Measurements from ENCODE around the gene TTC31.
"Not testable (repeated sequence)": the region's sequence is repeated elsewhere in the genome, so short reads cannot be mapped to it uniquely, and the experiment has no call there.

The TTC31 gene

GRCh38 chr2:74481961-74482800 is 700 bp upstream of the TTC31 start:
- TF ChIP-seq, protein P1, sequence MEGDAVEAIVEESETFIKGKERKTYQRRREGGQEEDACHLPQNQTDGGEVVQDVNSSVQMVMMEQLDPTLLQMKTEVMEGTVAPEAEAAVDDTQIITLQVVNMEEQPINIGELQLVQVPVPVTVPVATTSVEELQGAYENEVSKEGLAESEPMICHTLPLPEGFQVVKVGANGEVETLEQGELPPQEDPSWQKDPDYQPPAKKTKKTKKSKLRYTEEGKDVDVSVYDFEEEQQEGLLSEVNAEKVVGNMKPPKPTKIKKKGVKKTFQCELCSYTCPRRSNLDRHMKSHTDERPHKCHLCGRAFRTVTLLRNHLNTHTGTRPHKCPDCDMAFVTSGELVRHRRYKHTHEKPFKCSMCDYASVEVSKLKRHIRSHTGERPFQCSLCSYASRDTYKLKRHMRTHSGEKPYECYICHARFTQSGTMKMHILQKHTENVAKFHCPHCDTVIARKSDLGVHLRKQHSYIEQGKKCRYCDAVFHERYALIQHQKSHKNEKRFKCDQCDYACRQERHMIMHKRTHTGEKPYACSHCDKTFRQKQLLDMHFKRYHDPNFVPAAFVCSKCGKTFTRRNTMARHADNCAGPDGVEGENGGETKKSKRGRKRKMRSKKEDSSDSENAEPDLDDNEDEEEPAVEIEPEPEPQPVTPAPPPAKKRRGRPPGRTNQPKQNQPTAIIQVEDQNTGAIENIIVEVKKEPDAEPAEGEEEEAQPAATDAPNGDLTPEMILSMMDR (IDR thresholded peaks at IDR 0.05; ENCODE audit: insufficient read depth, low read depth, low read length, missing control alignments) = no peak
- DNase-seq (ENCODE audit: low read depth) = peak; percentile 81

DNA sequence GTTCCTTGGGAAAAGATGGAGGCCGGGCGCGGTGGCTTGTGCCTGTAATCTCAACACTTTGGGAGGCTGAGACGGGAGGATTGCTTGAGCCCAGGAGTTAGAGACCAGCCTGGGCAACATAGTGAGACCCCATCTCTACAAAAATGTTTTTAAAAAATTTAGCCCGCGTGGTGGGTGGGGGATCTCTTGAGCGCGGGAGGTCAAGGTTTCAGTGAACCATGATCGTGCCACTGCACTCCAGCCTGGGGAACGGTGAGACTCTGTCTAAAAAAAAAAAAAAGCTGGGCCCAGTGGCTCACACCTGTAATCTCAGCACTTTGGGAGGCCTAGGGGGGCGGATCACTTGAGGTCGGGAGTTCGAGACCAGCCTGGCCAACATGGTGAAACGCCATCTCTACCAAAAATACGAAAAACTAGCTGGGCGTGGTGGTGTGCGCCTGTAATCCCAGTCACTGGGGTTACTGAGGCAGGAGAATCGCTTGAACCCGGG is 839 bp downstream of the TTC31 start:
- DNase-seq (ENCODE audit: low read depth) = not testable (repeated sequence)
- peak overlapping the region; percentile 90 for H3K4me3 ChIP-seq (ENCODE audit: low read depth, low read length)

More at GRCh38 chr2:74481961-74482800, 700 bp upstream of the TTC31 start:
- H3K4me3 ChIP-seq (ENCODE audit: low read depth, low read length) = peak overlapping the region; percentile 90

DNA sequence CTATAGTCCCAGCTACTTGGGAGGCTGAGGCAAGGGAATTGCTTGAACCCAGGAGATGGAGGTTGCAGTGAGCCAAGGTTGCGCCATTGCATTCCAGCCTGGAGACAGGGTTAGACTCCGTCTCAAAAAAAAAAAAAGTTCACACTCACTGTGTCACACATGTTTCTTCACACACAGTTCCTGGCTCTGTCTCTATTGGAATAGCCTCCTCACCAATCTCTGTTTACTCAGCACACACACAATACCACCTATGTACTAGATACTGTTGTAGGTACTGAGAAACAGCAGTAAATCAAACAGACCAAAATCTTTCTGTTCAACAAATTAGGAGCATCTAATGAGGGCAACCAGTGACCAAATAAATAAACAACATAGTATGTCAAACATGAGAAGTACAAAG is 3.3 kb downstream of the TTC31 start:
- TF ChIP-seq, protein P1 (IDR thresholded peaks at IDR 0.05; ENCODE audit: insufficient read depth, low read depth, low read length, missing control alignments) = no peak
- DNase-seq (ENCODE audit: low read depth) = no peak
- no peak overlapping the region for H3K4me3 ChIP-seq (ENCODE audit: low read depth, low read length)

DNA sequence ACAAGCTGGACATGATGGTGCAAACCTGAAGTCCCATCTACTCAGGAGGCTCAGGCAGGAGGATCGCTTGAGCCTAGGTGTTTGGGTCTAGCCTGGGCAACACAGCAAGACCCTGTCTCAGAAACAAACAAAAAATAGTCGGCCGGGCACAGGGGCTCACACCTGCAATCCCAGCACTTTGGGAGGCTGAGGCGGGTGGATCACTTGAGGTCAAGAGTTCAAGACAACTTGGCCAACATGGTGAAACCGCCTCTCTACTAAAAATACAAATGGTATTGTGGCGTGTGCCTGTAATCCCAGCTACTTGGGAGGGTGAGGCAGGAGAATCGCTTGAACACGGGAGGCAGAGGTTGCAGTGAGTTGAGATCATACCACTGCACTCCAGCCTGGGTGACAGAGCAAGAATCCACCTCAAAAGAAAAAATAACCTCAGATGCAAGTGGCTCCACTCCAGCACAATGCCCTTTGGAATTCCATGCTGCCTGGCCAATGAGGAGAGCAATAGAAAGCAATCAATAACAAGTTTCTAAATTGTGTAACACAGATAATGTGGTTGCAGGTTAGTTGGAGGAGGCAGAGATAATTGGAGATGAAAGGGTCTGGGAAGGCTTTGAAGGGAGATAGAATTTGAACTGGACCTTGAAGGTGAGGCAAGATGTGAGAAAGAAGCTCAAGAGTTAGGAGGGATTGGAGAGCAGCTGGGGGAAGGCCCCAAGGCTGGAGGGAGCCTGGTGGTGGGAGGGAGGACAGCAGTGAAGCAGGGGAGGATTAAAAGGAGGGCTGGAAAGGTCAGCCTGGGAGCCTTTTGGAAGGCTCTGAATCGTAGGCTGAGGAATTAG is 6.0 kb downstream of the TTC31 start:
- H3K4me3 ChIP-seq (ENCODE audit: low read depth, low read length) = no peak overlapping the region
- TF ChIP-seq, protein P1 (IDR thresholded peaks at IDR 0.05; ENCODE audit: insufficient read depth, low read depth, low read length, missing control alignments) = no peak
- no peak for DNase-seq (ENCODE audit: low read depth)

DNA sequence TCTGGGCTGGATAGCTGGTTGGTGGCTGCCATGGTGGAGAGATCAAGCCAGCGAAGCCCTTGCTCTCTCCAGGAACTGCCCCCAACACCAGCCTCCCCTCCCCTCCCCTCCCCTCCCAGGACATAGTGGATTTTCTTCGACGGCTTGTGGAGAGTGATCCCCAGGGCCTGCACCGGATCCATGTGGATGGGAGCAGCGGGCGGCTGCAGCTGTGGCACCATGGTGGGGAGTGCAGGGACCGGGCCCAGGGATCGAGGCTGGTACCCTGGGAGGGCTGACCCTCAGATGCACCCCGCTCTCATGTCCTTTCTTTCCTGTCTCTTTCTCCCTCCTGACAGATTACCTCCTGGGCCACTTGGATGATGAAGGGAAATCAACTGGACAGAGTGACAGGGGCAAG is 7.0 kb downstream of the TTC31 start:
- TF ChIP-seq, protein P1 (IDR thresholded peaks at IDR 0.05; ENCODE audit: insufficient read depth, low read depth, low read length, missing control alignments) = no peak
- no peak for DNase-seq (ENCODE audit: low read depth)

DNA sequence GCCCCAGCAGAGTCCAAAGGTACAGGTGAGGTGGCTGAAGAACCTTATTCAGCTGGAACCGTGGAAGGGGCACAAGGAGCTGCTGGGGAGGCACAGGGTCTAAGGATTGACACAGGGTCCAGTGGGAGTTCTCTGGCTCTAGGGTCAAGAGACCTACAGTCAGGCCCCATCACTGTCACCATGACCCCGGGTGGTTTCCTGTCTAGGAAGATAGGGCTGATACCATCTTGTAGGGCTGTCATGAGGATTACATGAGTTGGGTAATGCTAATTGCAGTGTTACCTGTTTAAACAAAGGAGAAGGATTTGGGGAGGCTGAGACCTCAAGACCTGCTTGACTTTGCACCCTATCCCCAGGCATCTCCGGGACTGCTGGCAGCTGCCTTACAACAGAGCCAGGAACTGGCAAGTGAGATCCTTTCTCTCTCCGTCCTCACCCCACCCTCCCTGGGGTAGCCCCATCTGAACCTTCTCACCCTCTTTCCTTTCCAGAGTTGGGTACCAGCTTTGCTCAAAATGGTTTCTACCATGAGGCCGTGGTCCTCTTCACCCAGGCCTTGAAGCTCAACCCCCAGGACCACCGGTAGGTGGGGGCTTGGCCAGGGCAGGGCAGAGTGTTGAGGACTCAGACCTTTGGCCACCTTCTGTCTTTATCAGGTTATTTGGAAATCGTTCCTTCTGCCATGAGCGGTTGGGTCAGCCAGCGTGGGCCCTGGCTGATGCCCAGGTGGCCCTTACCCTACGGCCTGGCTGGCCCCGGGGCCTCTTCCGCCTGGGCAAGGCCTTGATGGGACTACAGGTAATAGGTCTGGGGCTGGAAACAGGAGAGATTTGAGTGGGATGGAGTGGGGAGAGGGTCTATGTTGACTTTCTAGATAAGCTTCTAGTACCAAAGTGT is 9.0 kb downstream of the TTC31 start:
- TF ChIP-seq, protein P1 (IDR thresholded peaks at IDR 0.05; ENCODE audit: insufficient read depth, low read depth, low read length, missing control alignments) = no peak
- DNase-seq (ENCODE audit: low read depth) = no peak
- no peak overlapping the region for H3K4me3 ChIP-seq (ENCODE audit: low read depth, low read length)

More for the DNA sequence above, 7.0 kb downstream of the TTC31 start:
- H3K4me3 ChIP-seq (ENCODE audit: low read depth, low read length) = no peak overlapping the region
